Limb (tissue), 2 donors: ENCODE data around the gene ROBO1.

Source experiments
- DNase-seq, 2 donors: peaks; one replicate each; pipeline ENCODE4 v3.0.0-alpha.2; 2016; ENCODE audit errors: extremely low spot score in 2 of 2

Gene ROBO1

DNA sequence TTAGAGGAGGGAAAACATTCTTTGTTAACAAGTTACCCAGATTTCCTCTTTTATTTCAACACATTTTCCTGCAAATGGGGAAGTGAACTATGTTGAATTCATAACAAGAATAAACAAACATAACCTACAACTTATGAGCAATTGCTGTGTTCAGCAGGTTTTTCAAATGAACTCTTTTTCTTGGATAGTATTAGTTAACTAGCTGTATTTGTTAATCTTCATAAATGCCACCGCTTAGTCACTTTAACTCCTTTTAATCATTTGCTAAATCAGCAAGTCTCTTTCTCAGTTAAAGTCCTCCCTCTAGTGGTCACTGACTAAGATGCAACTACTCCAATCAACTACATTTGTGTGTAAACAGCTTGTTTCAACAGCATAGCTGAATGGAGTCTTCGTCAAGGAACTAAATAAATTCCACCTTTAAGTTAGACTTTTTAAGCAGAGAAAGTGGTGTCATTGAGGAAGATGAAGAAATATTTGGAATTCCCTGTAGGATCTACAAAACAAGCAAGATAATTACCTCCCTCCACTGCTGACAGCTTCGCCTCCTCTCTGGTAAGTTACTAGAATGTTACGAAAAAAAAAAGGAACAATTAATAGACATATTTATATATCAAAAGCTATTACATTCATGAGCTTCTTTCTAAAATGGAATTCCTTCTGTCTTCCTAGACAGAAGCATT lies 1122.0 kb downstream of the ROBO1 start:
- DNase-seq, result peak in 1 of 2 donors; percentile 82

- DNase-seq, result no peak
These were observed 1123.0 kb downstream of the ROBO1 start for GRCh38 chr3:78644847-78645246.

DNA sequence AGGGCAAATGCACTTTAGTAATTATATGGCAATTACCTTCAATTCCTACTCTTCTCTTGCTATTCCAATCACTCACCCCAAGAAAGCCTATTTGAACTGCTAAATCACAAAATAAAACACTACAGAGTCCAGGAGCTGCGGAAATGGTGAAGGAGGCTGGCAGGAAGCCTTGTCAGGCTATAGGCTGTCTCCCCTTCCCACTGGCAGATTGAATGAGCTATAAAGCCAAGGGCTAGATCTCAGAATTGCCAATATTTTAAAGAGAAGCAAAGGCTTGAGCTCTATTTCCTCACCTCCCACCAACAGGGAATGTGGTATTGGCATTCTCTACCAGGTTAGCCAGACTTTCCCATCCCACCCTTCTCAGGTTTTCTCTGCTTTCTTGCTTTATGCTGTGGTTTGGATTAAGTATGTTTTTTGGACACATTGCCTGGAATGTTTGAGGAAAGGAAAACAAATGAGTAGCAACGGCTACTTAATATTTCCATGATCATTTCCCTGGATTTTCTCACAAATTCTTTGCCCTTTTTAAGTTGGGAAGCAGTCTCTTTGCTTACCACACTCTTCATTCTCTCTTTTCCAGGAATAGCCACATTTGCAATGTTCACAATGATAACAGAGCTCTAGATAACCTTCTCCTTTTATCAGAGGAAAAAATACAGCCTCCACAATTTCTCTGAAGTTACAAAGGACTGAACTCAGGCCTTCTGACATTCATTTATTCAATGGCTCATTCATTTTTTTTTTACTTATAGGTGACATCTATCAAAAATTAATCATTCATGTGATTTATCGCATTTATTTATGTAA lies 1125.4 kb downstream of the ROBO1 start:
- peak in 1 of 2 donors; percentile 18 for DNase-seq

GRCh38 chr3:78641703-78642102 lies 1126.1 kb downstream of the ROBO1 start:
- no peak for DNase-seq

- no peak for DNase-seq
These were observed 1133.5 kb downstream of the ROBO1 start for GRCh38 chr3:78634316-78634715.

- DNase-seq, result no peak
These were observed 1134.2 kb downstream of the ROBO1 start for GRCh38 chr3:78633626-78634025.

DNA sequence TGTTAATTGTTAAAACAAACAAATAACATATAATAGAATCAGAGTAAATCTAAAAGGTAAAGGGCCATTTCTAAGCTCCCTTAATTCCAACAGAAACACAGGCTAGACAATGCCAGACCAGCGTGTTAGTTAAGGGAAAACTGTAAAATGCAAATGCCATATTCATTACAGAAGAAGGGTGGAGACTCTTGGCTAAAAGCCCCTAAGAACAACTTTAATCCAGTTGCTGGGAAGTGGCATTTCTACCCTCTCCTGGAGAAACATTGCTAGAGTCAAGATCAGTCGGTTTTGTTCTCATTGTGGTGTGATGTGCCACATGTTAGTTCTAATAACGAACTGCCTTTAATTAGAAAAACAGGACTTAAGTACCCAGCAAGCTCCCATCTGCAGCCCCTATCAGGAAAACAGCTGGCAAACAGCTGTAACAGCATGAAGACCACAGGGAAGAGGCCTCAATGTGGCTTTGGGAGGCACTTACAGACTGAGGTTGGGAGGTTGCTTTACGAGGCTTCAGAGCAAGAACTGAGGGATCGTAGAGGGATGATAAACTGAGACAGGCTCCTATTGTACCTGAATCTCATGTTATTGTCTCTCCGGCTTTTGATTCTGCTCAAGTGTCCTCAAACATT lies 1134.8 kb downstream of the ROBO1 start:
- peak in 1 of 2 donors; percentile 30 for DNase-seq

DNA sequence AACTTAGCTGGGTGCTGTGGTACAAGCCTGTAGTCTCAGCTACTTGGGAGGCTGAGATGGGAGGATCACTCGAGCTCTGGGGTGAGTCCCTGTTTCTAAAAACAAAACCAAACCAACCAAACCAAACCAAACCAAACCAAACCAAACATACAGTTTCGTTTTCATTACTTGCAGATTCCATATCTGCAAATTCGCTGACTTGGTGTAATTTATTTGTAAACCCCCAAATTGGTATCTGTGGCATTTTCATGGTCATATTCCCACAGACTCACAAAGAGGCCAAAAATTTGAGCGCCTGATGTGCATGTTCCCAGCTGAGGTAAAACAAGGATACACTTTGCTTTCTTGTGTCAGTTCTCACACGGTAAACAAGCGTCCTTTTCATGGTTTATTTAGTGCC lies 1138.3 kb downstream of the ROBO1 start:
- no peak for DNase-seq

DNA sequence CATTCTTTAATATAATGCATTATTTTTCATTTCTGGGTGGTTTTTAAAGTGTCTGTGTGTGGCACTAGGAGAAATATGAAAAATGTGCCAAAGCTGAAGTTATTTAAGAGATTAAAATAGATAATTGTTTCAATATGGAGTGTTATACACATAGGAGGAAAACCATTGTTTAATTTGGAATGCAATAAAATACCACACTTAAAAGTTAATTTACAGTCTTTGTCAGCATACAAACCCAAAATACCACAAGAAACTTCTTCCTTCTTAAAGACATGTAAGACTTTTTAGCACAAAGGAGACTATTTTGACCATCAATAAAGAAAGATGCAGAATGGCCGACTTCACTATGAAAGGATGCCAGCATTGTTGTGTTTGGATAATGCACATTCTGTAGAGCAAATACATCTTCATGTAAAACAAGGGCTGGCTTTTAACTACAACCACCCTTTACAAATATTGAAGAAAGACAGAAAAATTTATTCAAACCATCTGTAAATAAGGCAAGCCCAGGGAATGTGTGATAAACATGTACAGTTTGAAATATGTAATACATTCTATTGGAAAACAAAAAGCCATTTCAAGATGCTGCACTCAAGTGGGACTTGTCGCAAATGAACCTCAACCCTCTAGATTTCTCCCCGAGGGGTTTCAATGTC lies 1146.6 kb downstream of the ROBO1 start:
- DNase-seq, result no peak

DNA sequence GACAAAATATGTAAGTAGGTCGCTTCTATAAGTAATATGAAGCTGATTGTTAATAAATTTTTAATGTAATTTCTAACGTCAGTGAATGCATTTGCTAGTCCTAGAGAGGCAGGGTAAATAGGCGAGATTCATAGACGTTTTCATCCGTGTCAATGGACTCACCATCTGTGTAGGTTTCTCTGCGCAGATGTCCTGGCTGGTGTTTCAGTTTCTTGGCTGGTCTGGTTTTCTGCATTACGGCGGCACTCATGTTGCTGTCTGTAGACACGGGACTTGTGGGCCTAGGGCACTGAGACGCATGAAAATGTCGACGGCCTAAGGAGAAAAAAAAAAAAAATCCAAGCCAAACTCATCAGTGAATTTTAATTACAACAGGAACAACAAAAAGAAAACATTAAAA lies 1153.3 kb downstream of the ROBO1 start:
- no peak for DNase-seq

DNA sequence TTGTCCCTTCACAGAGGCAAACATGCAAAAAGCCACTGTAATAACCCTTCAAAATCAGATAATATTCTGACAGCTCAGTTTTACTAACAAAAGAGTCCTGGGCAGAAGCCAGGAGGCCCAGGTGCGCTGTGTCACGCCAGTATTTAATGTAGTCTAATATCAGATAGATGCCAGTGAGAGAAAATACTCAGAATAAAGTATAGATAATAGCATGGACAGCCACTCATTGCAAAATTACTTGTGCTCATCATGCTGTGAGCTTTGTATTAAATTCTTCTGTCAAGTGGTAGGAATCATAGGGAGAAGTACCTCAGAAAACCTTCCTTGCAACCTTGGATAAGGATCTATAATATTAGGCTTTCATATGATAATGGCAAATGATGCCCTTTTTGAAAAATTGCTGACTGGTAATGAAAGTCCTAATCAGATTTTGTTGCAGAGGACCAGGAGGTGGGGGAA lies 1154.3 kb downstream of the ROBO1 start:
- DNase-seq, result no peak

GRCh38 chr3:78611278-78611677 lies 1156.5 kb downstream of the ROBO1 start:
- DNase-seq, result no peak

DNA sequence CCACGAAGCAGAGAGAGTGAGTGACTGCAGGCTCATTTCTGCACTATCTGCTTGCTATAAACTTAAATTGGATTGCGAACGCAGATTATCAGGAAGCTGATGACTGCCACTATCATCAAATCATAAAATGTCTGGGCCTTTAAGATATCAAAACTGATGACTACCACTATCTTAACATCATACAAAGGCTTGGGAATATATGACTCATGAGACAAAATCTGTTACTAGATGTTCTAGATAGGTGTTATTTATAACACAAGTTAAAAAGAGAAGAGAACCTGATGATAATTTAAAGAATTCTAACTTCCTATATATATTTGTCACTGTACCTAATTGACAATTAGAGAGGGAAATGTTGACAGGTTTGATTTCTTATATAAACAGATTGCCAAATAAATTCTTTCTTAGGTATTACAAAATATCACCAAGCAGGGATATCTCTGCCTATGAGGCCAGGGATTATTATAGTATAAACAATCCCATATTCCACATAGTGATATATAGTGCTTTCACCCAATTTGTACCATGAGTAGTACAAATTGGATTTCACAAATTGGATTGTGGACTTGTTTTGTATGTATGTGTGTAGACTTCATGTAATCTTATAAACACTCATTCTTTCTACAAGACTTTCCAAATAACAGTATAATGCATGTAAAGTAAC lies 1157.2 kb downstream of the ROBO1 start:
- DNase-seq, result no peak

GRCh38 chr3:78606756-78607155 lies 1161.0 kb downstream of the ROBO1 start:
- no peak for DNase-seq

GRCh38 chr3:78605178-78605577 lies 1162.6 kb downstream of the ROBO1 start:
- no peak for DNase-seq

DNA sequence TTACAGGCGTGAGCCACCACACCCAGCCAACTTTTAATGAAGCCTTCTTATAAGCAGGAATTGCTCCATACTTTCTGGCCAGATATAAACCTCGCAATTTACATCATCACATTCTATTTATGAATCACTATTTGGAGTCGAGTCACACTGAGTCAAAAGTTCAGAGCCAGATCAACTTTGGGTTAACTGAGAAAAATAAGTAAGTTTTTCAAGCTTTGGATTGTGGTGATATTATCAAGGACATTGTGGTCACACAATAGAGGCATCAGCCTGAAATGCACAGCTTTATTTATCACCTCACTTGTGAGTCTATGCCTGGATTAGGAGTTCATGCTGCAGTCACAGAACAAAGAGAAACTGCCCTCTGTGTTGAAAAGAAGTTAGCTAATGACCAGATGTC lies 1163.5 kb downstream of the ROBO1 start:
- DNase-seq, result no peak

DNA sequence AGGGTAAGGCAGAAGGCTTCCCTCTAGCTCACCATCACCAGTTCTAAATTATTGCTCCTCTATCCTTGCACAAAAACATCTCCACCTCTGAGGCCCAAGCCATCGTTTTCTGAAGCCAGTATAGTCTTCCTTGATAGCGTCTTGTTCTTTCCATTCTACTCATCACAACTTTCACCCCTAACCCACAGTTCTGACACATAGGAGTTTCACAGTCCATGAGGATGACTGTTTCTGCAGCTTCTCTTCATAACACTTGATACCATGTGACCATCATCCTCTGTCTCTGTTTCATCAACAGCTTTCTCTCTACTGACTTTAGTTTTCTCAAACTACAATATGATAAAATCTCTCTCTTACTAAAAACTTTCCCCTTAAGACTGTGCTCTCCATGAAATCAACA lies 1166.5 kb downstream of the ROBO1 start:
- no peak for DNase-seq

GRCh38 chr3:78589778-78590177 lies 1178.0 kb downstream of the ROBO1 start:
- DNase-seq, result no peak

- DNase-seq, result no peak
These were observed 1178.7 kb downstream of the ROBO1 start for GRCh38 chr3:78588906-78589621.

DNA sequence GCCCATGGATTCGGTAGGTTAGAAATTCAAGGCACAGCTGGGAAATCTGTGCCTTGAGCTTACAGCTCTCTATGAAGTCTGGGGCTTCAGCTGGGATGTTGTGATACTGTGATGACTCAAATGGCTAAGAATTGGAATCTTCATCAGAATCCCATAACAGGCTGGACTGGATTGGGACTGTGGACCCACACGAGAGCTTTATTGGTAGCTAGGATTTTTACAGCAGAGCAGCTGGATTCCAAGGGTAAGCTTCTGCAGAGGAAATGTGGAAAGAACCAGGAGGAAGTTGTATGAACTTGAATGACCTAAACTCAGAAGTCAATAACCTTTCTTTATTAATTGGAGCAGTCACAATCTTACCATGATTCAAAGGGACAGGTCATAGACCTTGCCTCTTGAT lies 1187.1 kb downstream of the ROBO1 start:
- no peak for DNase-seq

DNA sequence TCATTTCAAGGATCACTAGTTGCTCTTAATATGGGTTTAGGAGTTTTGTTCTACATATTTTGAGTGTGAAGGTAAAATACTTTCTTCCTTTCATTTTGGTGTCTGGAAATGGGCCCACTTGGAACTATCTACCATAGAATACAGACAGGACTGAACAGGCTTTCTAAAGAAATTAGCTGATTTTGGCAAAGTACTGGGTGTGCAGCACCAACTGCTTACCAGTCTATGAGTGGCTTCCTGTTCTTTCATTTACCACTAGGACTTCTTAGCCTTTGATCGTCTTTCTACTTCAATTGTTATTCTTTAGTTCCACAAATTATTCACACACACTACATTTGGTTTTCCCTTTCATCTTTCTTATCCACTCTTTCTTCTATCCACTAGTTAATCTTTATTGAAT lies 1196.3 kb downstream of the ROBO1 start:
- DNase-seq, result no peak
